ENCODE results near the gene EIF3I.

EIF3I gene

GRCh38 chr1:32266921-32267591, 44.8 kb downstream of the EIF3I start:
- DNase-seq: no peak

GRCh38 chr1:32269744-32270143, 47.5 kb downstream of the EIF3I start:
- no peak for DNase-seq

- no peak for DNase-seq
These were observed 50.6 kb downstream of the EIF3I start for GRCh38 chr1:32272557-32273390.

GRCh38 chr1:32273391-32274208, 51.4 kb downstream of the EIF3I start:
- DNase-seq: no peak

GRCh38 chr1:32274646-32275340, 52.6 kb downstream of the EIF3I start:
- DNase-seq: no peak

- DNase-seq: no peak
These were observed 53.2 kb downstream of the EIF3I start for GRCh38 chr1:32275424-32275823.

GRCh38 chr1:32276032-32276782, 54.0 kb downstream of the EIF3I start:
- DNase-seq: no peak
